Activated CD8-positive, alpha-beta T cell treated with anti-CD3 and anti-CD28 coated beads for 36 hours (primary cell): ENCODE results near the gene ZMYM4. TPM values are rescaled to one million over a fixed set of nuclear protein-coding genes. Genes with fewer than 3 reads are reported as not detected.

Source experiments
- ATAC-seq: fragments of 200-7000 bp; cut with Tn5 transposase; one replicate; pipeline ENCODE4 v1.10.0; 2021; ENCODE audit warnings: mild to moderate bottlenecking, moderate library complexity
- CTCF ChIA-PET: fragments of 350-600 bp; sonication (Branson Sonifier 250); formaldehyde crosslinking; loops from one replicate; lab custom pipeline; 2021; ENCODE audit warnings: antibody characterized with exemption; lab: Charles Lee
- POLR2A ChIA-PET: fragments of 350-600 bp; sonication (Branson Sonifier 250); formaldehyde crosslinking; loops from one replicate; lab custom pipeline; 2021; ENCODE audit warnings: antibody characterized with exemption; lab: Charles Lee
- DNase-seq: peaks from one replicate; pipeline ENCODE4 v3.0.0-alpha.2; 2020
- H3K27ac Mint-ChIP-seq: one replicate; pipeline ENCODE4 v1.8.0; 2021; ENCODE audit warnings: mild to moderate bottlenecking, mixed read lengths
- H3K27me3 Mint-ChIP-seq: one replicate; pipeline ENCODE4 v1.8.0; 2021; ENCODE audit warnings: mixed read lengths
- H3K36me3 Mint-ChIP-seq: one replicate; pipeline ENCODE4 v1.8.0; 2021; ENCODE audit warnings: low read depth, mixed read lengths
- H3K4me1 Mint-ChIP-seq: one replicate; pipeline ENCODE4 v1.8.0; 2021; ENCODE audit warnings: low read depth, mixed read lengths
- H3K4me3 Mint-ChIP-seq: one replicate; pipeline ENCODE4 v1.8.0; 2021; ENCODE audit warnings: mild to moderate bottlenecking, moderate library complexity, mixed read lengths
- H3K9me3 Mint-ChIP-seq: one replicate; pipeline ENCODE4 v1.8.0; 2021; ENCODE audit warnings: mixed read lengths
- intact Hi-C: fragments of 100-400 bp; cut with micrococcal nuclease; formaldehyde crosslinking; loops from one replicate; pipeline ENCODE4 v1.10.0; 2022
- total RNA-seq, 2 experiments: library from RNA; stranded (reverse); gene quantifications; one replicate each; pipeline ENCODE4 v1.2.3, GENCODE V29; 2021
- TF ChIP-seq, protein P1 (sequence below): fragments of 200-600 bp; IDR thresholded peaks from one replicate; pipeline ENCODE4 v1.8.0; 2022; ENCODE audit warnings: antibody characterized with exemption, mild to moderate bottlenecking

The ZMYM4 gene
- total RNA-seq, 2 experiments from 2014 or later: 26.0 to 31.6 TPM

DNA sequence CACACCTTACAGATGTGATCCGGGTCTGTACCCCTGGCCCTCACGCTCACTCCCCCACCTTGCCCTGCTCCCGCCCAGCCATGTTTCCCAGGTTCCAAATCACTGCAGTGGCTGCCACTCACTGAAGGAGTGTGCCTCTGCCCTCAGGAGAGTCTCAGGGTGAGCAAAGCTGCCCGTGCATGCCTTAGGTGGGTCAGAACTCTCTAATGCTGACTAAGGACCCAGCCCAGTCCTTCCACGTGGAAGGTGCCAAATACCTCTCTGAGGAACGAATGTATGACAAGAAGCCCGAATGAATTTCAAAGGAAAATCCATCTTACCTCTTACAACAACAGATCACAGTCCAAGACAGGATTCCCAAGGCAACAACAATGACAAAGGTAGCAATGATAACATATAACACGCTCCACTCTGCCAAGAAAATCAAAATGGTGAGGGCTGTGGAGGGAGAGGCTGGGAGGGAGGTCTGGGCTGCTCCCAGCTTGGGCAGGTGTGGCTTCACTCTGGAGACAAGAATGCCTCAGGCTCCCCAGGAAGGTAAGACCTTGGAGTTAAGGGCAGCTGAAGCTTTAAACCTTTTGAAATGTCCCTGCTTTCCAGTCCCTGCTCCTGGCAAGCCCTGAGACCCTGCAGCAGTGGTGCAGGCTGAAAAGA, 173.5 kb downstream of the ZMYM4 start:
- DNase-seq (no peak), ATAC-seq (no peak)
- TF ChIP-seq, protein P1, sequence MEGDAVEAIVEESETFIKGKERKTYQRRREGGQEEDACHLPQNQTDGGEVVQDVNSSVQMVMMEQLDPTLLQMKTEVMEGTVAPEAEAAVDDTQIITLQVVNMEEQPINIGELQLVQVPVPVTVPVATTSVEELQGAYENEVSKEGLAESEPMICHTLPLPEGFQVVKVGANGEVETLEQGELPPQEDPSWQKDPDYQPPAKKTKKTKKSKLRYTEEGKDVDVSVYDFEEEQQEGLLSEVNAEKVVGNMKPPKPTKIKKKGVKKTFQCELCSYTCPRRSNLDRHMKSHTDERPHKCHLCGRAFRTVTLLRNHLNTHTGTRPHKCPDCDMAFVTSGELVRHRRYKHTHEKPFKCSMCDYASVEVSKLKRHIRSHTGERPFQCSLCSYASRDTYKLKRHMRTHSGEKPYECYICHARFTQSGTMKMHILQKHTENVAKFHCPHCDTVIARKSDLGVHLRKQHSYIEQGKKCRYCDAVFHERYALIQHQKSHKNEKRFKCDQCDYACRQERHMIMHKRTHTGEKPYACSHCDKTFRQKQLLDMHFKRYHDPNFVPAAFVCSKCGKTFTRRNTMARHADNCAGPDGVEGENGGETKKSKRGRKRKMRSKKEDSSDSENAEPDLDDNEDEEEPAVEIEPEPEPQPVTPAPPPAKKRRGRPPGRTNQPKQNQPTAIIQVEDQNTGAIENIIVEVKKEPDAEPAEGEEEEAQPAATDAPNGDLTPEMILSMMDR: no peak
- no peak overlapping the region for H3K27ac Mint-ChIP-seq
- H3K4me1 Mint-ChIP-seq: peaks cover 29% of the 10 kb centered on the region
- intact Hi-C loops: no loop called here
- H3K36me3 Mint-ChIP-seq: peaks cover 18% of the 10 kb centered on the region
- CTCF ChIA-PET: interaction anchor here (2.2 to 5.2 kb wide), 3 partner anchors 11 to 123 kb away, joined by 7 to 50 read pairs (median 22); no protein-coding TSS in a partner anchor
- no peaks in the 10 kb centered on the region for H3K27me3 Mint-ChIP-seq
- H3K4me3 Mint-ChIP-seq: no peak overlapping the region
- POLR2A ChIA-PET: interaction anchor here (0.6 kb wide), 1 partner anchor 21 kb away, joined by 3 read pairs; no protein-coding TSS in a partner anchor
- H3K9me3 Mint-ChIP-seq: no peaks in the 10 kb centered on the region

DNA sequence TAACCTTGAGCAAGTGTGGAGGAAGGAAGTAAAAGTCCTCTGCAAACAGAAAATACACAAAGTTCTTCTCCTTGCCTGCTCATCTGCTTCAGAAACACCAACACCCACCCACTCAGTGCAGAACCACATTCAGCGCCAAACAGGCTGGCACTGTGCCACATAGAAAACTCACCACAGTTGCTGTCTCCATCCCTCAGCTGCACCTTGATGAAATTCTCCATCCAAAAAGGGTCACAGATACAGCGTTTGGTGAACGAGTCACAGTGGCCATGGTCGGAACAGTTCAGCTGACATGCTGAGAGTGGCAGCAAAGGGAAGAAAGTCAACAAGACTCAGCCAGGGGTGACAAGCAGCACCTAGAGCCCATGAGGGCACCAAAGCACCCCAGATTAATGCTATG, 174.2 kb downstream of the ZMYM4 start:
- peak overlapping the region; percentile 15 for H3K4me3 Mint-ChIP-seq
- H3K9me3 Mint-ChIP-seq: no peaks in the 10 kb centered on the region
- DNase-seq (peak; percentile 73), ATAC-seq (peak; percentile 74)
- CTCF ChIA-PET: interaction anchor here (1.5 to 5.2 kb wide), 6 partner anchors 10 to 285 kb away, joined by 4 to 50 read pairs (median 6); no protein-coding TSS in a partner anchor
- H3K4me1 Mint-ChIP-seq: peaks cover 29% of the 10 kb centered on the region
- intact Hi-C loops: no loop called here
- no peaks in the 10 kb centered on the region for H3K27me3 Mint-ChIP-seq
- peak overlapping the region; percentile 74 for H3K27ac Mint-ChIP-seq
- TF ChIP-seq, protein P1: no peak
- POLR2A ChIA-PET: interaction anchor here (1.2 kb wide), 1 partner anchor 10 kb away, joined by 5 read pairs; no protein-coding TSS in a partner anchor
- peaks cover 16% of the 10 kb centered on the region for H3K36me3 Mint-ChIP-seq

DNA sequence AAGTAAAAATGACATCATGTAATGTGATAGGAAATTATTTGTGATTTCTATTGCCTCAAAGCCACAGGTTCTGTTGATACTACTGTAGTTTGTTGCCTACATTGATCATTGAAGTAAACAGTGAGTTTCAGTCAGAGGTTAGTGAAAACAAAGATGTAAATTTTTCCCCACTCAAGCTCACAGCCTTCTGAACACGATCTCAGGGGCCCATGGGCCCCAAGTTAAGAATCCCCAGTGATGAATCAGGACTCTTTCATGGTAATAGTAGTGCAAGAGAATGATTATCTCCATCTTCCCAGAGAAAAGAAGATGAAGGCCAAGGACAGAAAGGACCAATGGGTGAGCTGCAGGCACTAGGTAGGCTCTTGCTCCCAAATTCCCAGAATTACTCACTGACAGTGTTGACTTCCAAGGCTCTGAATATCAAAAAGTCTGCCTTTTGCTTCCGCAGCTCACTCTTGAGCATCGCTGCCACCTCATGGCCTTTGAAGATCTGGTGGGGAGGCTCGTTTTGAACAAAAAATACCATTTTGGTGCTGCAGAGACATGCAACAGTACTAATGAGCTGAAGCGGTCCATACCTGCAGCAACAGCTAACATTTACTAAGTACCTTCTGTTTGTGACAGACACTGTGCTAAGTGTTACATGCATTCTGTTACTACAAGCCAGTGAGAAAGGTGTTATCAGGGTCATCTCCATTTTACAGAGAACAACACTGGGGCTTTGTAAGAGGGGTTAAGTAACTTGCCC, 175.4 kb downstream of the ZMYM4 start:
- H3K27ac Mint-ChIP-seq: no peak overlapping the region
- no peak overlapping the region for H3K4me3 Mint-ChIP-seq
- intact Hi-C loops: no loop called here
- no peaks in the 10 kb centered on the region for H3K27me3 Mint-ChIP-seq
- DNase-seq (no peak), ATAC-seq (peak; percentile 32)
- CTCF ChIA-PET: interaction anchor here (0.8 to 5.2 kb wide), 11 partner anchors 9 to 326 kb away, joined by 3 to 50 read pairs (median 4); partner anchors contain the start of gene CLSPN
- H3K4me1 Mint-ChIP-seq: peaks cover 29% of the 10 kb centered on the region
- H3K9me3 Mint-ChIP-seq: no peaks in the 10 kb centered on the region
- POLR2A ChIA-PET: interaction anchor here (0.6 to 1.2 kb wide), 3 partner anchors 8 to 113 kb away, joined by 3 to 5 read pairs (median 3); partner anchors contain the start of gene KIAA0319L
- peaks cover 21% of the 10 kb centered on the region for H3K36me3 Mint-ChIP-seq
- TF ChIP-seq, protein P1: no peak

DNA sequence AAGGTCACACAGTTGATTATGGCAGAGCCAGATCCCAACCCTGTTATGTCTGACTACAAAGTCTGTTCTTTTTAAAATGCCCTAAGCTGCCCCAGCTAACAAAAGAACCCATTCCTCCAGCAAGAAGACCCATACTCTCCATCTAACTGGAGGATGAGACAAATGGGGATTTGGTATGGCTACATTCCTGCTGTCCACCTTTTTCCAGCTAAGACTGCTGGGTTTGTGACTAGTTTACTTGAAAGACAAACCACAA, 175.9 kb downstream of the ZMYM4 start:
- no peaks in the 10 kb centered on the region for H3K27me3 Mint-ChIP-seq
- ChIA-PET CTCF (interaction anchor here (0.8 to 5.2 kb wide), 9 partner anchors 9 to 325 kb away, joined by 3 to 50 read pairs (median 4); partner anchors contain the start of gene CLSPN), POLR2A (interaction anchor here (0.6 kb wide), 1 partner anchor 41 kb away, joined by 3 read pairs; no protein-coding TSS in a partner anchor)
- ATAC-seq (no peak), DNase-seq (no peak)
- no peaks in the 10 kb centered on the region for H3K9me3 Mint-ChIP-seq
- peaks cover 24% of the 10 kb centered on the region for H3K36me3 Mint-ChIP-seq
- TF ChIP-seq, protein P1: no peak
- intact Hi-C loops: no loop called here
- H3K4me3 Mint-ChIP-seq: no peak overlapping the region
- H3K4me1 Mint-ChIP-seq: peaks cover 29% of the 10 kb centered on the region
- H3K27ac Mint-ChIP-seq: no peak overlapping the region
